ENCODE measurements around the gene SMIM22. TPM values are rescaled to one million over a fixed set of nuclear protein-coding genes. Genes with fewer than 3 reads are reported as not detected.

Gene SMIM22
- total and polyA plus RNA-seq, 2 of the 8 experiments (the other 6 are each of a cell fraction or from before 2014, with no cell fraction given): not detected

GRCh38 chr16:4768549-4769305, 26.4 kb upstream of the SMIM22 start (continued):
- TF ChIP-seq MAX (IDR thresholded peaks at IDR 0.05) (no peak), HDAC2 (IDR thresholded peaks at IDR 0.05; ENCODE audit: borderline replicate concordance in 1 of 2, low read depth in 2 of 2, low read length in 2 of 2) (peak in 1 of 2 experiments; percentile 70; a peak in 1 of 4 replicates), ATF2 (IDR thresholded peaks at IDR 0.05; ENCODE audit: low read length) (no peak), MAFK (IDR thresholded peaks at IDR 0.05; ENCODE audit: low read depth, low read length) (no peak), E2F6 (IDR thresholded peaks at IDR 0.05) (no peak; the same call in 1 of the 2 replicates), HDAC6 (IDR thresholded peaks at IDR 0.05; ENCODE audit: low read depth, low read length) (no peak), CTBP2 (IDR thresholded peaks at IDR 0.05; ENCODE audit: borderline replicate concordance, insufficient read depth, insufficient read length, low read length) (no peak), POLR2A (IDR thresholded peaks at IDR 0.05; ENCODE audit: control extremely low read depth in 1 of 2, low read depth in 2 of 2, low read length in 2 of 2) (peak in 1 of 2 experiments; percentile 72; a peak in 2 of 3 replicates), SIX5 (IDR thresholded peaks at IDR 0.05; ENCODE audit: low read depth, low read length) (peak; percentile 80), CREB1 (IDR thresholded peaks at IDR 0.05) (0 out of 2 replicates have a peak, but pooled peaks have one; percentile 37), YY1 (IDR thresholded peaks at IDR 0.05; ENCODE audit: low read depth, low read length) (no peak), TEAD4 (IDR thresholded peaks at IDR 0.05; ENCODE audit: low read depth, low read length) (peak; percentile 32; the same call in 1 of the 2 replicates), POLR2AphosphoS5 (IDR thresholded peaks at IDR 0.05; ENCODE audit: low read depth, low read length) (no peak; the same call in 1 of the 2 replicates), SRF (IDR thresholded peaks at IDR 0.05; ENCODE audit: low read depth, low read length) (0 out of 2 replicates have a peak, but pooled peaks have one; percentile 9), CEBPB (IDR thresholded peaks at IDR 0.05; ENCODE audit: low read depth, low read length) (no peak), SP1 (IDR thresholded peaks at IDR 0.05; ENCODE audit: low read depth, low read length) (no peak; the same call in 1 of the 2 replicates), CHD2 (IDR thresholded peaks at IDR 0.05; ENCODE audit: low read length) (peak; percentile 97), NRF1 (IDR thresholded peaks at IDR 0.05; ENCODE audit: low read depth, low read length) (peak; percentile 76), TAF7 (optimal IDR thresholded peaks at IDR 0.05; ENCODE audit: borderline replicate concordance, low read depth, low read length) (no peak), ATF3 (IDR thresholded peaks at IDR 0.05; ENCODE audit: insufficient read depth, low read depth, low read length) (no peak), SAP30 (IDR thresholded peaks at IDR 0.05; ENCODE audit: insufficient read depth, insufficient replicate concordance, low read length) (no peak), TCF12 (IDR thresholded peaks at IDR 0.05; ENCODE audit: low read depth, low read length) (no peak)

All from H1 (cell line).